SK-N-SH treated with all-trans-retinoic acid at 6 μM for 48 hours (cell line): ENCODE data around the gene FBXL22.

Source experiments
- ATAC-seq: fragments of 200-7000 bp; cut with Tn5 transposase; 3 replicates; pipeline ENCODE4 v1.9.1; 2020; ENCODE audit warnings: mild to moderate bottlenecking, moderate library complexity
- ARNTL ChIP-seq: fragments of 450-650 bp; formaldehyde crosslinking; IDR thresholded peaks from 2 replicates; pipeline ENCODE4 v1.5.0; 2020; ENCODE audit warnings: low read depth, mild to moderate bottlenecking, moderate library complexity, borderline replicate concordance
- BACH2 ChIP-seq: fragments of 250-450 bp; sonication (Bioruptor Pico); IDR thresholded peaks from 2 replicates; pipeline ENCODE4 v1.9.0; 2021; ENCODE audit warnings: mild to moderate bottlenecking, borderline replicate concordance
- CSDC2 ChIP-seq: fragments of 250-450 bp; sonication (Bioruptor Pico); IDR thresholded peaks from 2 replicates; pipeline ENCODE4 v1.5.0; 2020; ENCODE audit warnings: mild to moderate bottlenecking, moderate library complexity
- ESRRG ChIP-seq: fragments of 250-450 bp; sonication (Bioruptor Pico); IDR thresholded peaks from 2 replicates; pipeline ENCODE4 v1.6.1; 2021; ENCODE audit warnings: mild to moderate bottlenecking
- GLIS3 ChIP-seq: fragments of 250-450 bp; sonication (Bioruptor Pico); IDR thresholded peaks from 2 replicates; pipeline ENCODE4 v1.5.0; 2020; ENCODE audit warnings: mild to moderate bottlenecking, moderate library complexity
- ISL1 ChIP-seq: fragments of 250-450 bp; sonication (Bioruptor Pico); IDR thresholded peaks from 2 replicates; pipeline ENCODE4 v2.1.2; 2022; ENCODE audit warnings: mild to moderate bottlenecking, moderate library complexity
- OSR1 ChIP-seq: fragments of 250-450 bp; sonication (Bioruptor Pico); IDR thresholded peaks from 2 replicates; pipeline ENCODE4 v1.8.0; 2022; ENCODE audit warnings: moderate library complexity, mild to moderate bottlenecking, inconsistent platforms
- RARB ChIP-seq: fragments of 250-450 bp; sonication (Bioruptor Pico); IDR thresholded peaks from 2 replicates; pipeline ENCODE4 v1.8.0; 2021; ENCODE audit warnings: mild to moderate bottlenecking, moderate library complexity
- SNAI2 ChIP-seq: fragments of 250-450 bp; sonication (Bioruptor Pico); IDR thresholded peaks from 2 replicates; pipeline ENCODE4 v1.5.0; 2020; ENCODE audit warnings: mild to moderate bottlenecking, moderate library complexity
- TCF4 ChIP-seq: fragments of 250-450 bp; sonication (Bioruptor Pico); IDR thresholded peaks from 2 replicates; pipeline ENCODE4 v1.8.0; 2021; ENCODE audit warnings: mild to moderate bottlenecking, moderate library complexity, borderline replicate concordance
- TOX ChIP-seq: fragments of 250-450 bp; sonication (Bioruptor Pico); IDR thresholded peaks from 2 replicates; pipeline ENCODE4 v1.8.0; 2021; ENCODE audit warnings: mild to moderate bottlenecking, moderate library complexity, borderline replicate concordance
- ZC3H10 ChIP-seq: fragments of 250-450 bp; sonication (Bioruptor Pico); IDR thresholded peaks from 2 replicates; pipeline ENCODE4 v1.5.1; 2021; ENCODE audit warnings: mild to moderate bottlenecking, moderate library complexity
- ZFP3 ChIP-seq: fragments of 250-450 bp; sonication (Bioruptor Pico); IDR thresholded peaks from 2 replicates; pipeline ENCODE4 v1.5.0; 2020; ENCODE audit warnings: mild to moderate bottlenecking, moderate library complexity
- ZFP30 ChIP-seq: fragments of 450-650 bp; formaldehyde crosslinking; IDR thresholded peaks from 2 replicates; pipeline ENCODE4 v1.5.0; 2022; ENCODE audit warnings: mild to moderate bottlenecking, moderate library complexity
- ZNF565 ChIP-seq: fragments of 450-650 bp; formaldehyde crosslinking; conservative IDR thresholded peaks from 2 replicates; pipeline ENCODE4 v1.5.0; 2020; ENCODE audit warnings: low read depth, mild to moderate bottlenecking, moderate library complexity
- ZNF70 ChIP-seq: fragments of 450-650 bp; formaldehyde crosslinking; IDR thresholded peaks from 2 replicates; pipeline ENCODE4 v1.5.0; 2020; ENCODE audit warnings: mild to moderate bottlenecking, moderate library complexity
- ZNF8 ChIP-seq: fragments of 450-650 bp; formaldehyde crosslinking; IDR thresholded peaks from 2 replicates; pipeline ENCODE4 v1.5.0; 2020; ENCODE audit warnings: mild to moderate bottlenecking, moderate library complexity
- TF ChIP-seq, protein P1 (sequence below): fragments of 250-450 bp; sonication (Bioruptor Pico); IDR thresholded peaks from 2 replicates; pipeline ENCODE4 v1.8.0; 2020; ENCODE audit warnings: mild to moderate bottlenecking, moderate library complexity, borderline replicate concordance
- TF ChIP-seq, protein P2 (sequence below): fragments of 250-450 bp; sonication (Bioruptor Pico); IDR thresholded peaks from 2 replicates; pipeline ENCODE4 v1.5.0; 2020; ENCODE audit warnings: mild to moderate bottlenecking, moderate library complexity

FBXL22 gene

GRCh38 chr15:63575312-63575711 lies 21.9 kb upstream of the FBXL22 start:
- no peak for TF ChIP-seq ZNF565 (CRISPR knock-in tag)
- TF ChIP-seq ARNTL (CRISPR knock-in tag): no peak
- TF ChIP-seq, protein P1, sequence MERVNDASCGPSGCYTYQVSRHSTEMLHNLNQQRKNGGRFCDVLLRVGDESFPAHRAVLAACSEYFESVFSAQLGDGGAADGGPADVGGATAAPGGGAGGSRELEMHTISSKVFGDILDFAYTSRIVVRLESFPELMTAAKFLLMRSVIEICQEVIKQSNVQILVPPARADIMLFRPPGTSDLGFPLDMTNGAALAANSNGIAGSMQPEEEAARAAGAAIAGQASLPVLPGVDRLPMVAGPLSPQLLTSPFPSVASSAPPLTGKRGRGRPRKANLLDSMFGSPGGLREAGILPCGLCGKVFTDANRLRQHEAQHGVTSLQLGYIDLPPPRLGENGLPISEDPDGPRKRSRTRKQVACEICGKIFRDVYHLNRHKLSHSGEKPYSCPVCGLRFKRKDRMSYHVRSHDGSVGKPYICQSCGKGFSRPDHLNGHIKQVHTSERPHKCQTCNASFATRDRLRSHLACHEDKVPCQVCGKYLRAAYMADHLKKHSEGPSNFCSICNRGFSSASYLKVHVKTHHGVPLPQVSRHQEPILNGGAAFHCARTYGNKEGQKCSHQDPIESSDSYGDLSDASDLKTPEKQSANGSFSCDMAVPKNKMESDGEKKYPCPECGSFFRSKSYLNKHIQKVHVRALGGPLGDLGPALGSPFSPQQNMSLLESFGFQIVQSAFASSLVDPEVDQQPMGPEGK (CRISPR knock-in tag): no peak
- TF ChIP-seq ISL1 (CRISPR knock-in tag): no peak
- no peak for TF ChIP-seq SNAI2 (CRISPR knock-in tag)
- TF ChIP-seq, protein P2, sequence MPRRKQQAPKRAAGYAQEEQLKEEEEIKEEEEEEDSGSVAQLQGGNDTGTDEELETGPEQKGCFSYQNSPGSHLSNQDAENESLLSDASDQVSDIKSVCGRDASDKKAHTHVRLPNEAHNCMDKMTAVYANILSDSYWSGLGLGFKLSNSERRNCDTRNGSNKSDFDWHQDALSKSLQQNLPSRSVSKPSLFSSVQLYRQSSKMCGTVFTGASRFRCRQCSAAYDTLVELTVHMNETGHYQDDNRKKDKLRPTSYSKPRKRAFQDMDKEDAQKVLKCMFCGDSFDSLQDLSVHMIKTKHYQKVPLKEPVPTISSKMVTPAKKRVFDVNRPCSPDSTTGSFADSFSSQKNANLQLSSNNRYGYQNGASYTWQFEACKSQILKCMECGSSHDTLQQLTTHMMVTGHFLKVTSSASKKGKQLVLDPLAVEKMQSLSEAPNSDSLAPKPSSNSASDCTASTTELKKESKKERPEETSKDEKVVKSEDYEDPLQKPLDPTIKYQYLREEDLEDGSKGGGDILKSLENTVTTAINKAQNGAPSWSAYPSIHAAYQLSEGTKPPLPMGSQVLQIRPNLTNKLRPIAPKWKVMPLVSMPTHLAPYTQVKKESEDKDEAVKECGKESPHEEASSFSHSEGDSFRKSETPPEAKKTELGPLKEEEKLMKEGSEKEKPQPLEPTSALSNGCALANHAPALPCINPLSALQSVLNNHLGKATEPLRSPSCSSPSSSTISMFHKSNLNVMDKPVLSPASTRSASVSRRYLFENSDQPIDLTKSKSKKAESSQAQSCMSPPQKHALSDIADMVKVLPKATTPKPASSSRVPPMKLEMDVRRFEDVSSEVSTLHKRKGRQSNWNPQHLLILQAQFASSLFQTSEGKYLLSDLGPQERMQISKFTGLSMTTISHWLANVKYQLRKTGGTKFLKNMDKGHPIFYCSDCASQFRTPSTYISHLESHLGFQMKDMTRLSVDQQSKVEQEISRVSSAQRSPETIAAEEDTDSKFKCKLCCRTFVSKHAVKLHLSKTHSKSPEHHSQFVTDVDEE (CRISPR knock-in tag): no peak
- no peak for TF ChIP-seq ZNF70 (CRISPR knock-in tag)
- TF ChIP-seq RARB (CRISPR knock-in tag): no peak
- TF ChIP-seq OSR1 (CRISPR knock-in tag): no peak
- TF ChIP-seq ZC3H10 (CRISPR knock-in tag): no peak
- no peak for TF ChIP-seq GLIS3 (CRISPR knock-in tag)
- TF ChIP-seq ZFP3 (CRISPR knock-in tag): no peak
- TF ChIP-seq TOX (CRISPR knock-in tag): no peak
- TF ChIP-seq ZFP30 (CRISPR knock-in tag): no peak
- no peak for TF ChIP-seq ZNF8 (CRISPR knock-in tag)
- no peak for ATAC-seq

DNA sequence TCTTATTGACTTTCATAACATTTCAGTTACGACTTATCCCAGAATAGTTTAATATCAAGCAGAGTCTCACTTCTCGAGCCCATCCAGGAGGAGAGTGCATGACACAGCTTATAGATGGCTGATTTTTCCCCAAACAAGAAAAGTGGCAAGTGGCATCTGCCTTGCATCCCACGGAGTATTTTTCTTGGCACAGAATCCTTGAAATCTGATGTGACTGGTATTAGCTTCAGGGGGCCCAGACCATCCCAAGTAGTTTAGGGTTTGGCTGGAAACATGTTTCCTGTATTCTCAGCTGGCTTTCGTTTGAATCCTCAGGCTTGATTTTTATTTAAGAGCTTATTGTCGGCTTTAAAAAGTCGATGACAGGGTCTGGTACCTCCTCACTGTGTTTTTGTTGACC lies 20.7 kb upstream of the FBXL22 start:
- no peak; the same call in 2 of the 3 replicates for ATAC-seq
- TF ChIP-seq TCF4 (CRISPR knock-in tag): 0 out of 2 replicates have a peak, but pooled peaks have one; percentile 17
- no peak for TF ChIP-seq ESRRG (CRISPR knock-in tag)

DNA sequence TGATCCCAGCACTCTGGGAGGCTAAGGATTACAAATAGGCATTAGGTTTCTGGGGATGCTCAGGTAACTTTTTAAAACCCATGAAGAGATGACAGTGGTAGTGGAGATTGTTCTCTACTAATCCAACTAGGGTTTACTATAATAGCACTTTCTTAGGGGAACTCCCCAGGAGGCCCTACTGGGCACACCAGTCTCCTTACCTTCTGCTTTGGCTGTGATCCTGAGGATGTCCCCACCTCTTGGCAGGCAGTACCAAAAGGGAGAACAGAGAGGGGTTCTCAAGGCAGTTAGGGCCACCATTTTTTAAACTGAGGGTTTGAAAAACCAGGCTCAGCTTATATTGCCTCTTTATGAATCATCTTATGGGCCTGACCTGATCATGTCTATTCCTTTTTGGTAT lies 15.0 kb upstream of the FBXL22 start:
- no peak for ATAC-seq
- TF ChIP-seq ZFP3 (CRISPR knock-in tag) (no peak), ZNF565 (CRISPR knock-in tag) (no peak), ESRRG (CRISPR knock-in tag) (no peak), ZC3H10 (CRISPR knock-in tag) (no peak)
- TF ChIP-seq, protein P1 (CRISPR knock-in tag): no peak

GRCh38 chr15:63582718-63583426 lies 14.3 kb upstream of the FBXL22 start:
- TF ChIP-seq CSDC2 (CRISPR knock-in tag) (no peak), TCF4 (CRISPR knock-in tag) (no peak), ZFP30 (CRISPR knock-in tag) (no peak), OSR1 (CRISPR knock-in tag) (no peak), BACH2 (CRISPR knock-in tag) (no peak), RARB (CRISPR knock-in tag) (no peak), ZNF8 (CRISPR knock-in tag) (no peak)
- TF ChIP-seq, protein P2 (CRISPR knock-in tag): no peak
- ATAC-seq: peak; percentile 97
